A673 (cell line): ENCODE results near the gene LIMK1. TPM values are rescaled to one million over a fixed set of nuclear protein-coding genes. Genes with fewer than 3 reads are reported as not detected.

Experiments
- BruUV-seq: library from RNA; stranded (reverse); fragments of 400-500 nt; replicated peaks from 2 replicates; lab custom pipeline; 2021; lab: Mats Ljungman, UMichigan
- CTCF ChIA-PET: fragments of 300-600 bp; sonication (Branson Sonifier 250); formaldehyde crosslinking; loops from one replicate; lab custom pipeline; 2022; ENCODE audit warnings: antibody characterized with exemption; lab: Charles Lee
- POLR2A ChIA-PET: fragments of 300-600 bp; sonication (Branson Sonifier 250); formaldehyde crosslinking; loops from one replicate; lab custom pipeline; 2022; ENCODE audit warnings: antibody characterized with exemption; ENCODE audit not compliant: low non-redundant PET; lab: Charles Lee
- DNase-seq: peaks from one replicate; pipeline ENCODE4 v3.0.0-alpha.2; 2015; ENCODE audit warnings: low spot score
- H3K27ac ChIP-seq: fragments of 200-600 bp; sonication (generic); 2 replicates; pipeline ENCODE4 v1.5.1; 2016; ENCODE audit warnings: mixed run types, low read depth, mild to moderate bottlenecking, mixed read lengths, antibody characterized with exemption, low read length; ENCODE audit not compliant: poor library complexity, severe bottlenecking
- H3K27me3 ChIP-seq: fragments of 200-600 bp; sonication (generic); replicated peaks from 2 replicates; pipeline ENCODE4 v1.6.1; 2017; ENCODE audit warnings: mixed run types, low read depth, mild to moderate bottlenecking, mixed read lengths, antibody characterized with exemption, low read length; ENCODE audit not compliant: insufficient read depth, poor library complexity
- H3K36me3 ChIP-seq: fragments of 200-600 bp; sonication (generic); 2 replicates; pipeline ENCODE4 v1.6.1; 2016; ENCODE audit warnings: mixed run types, mild to moderate bottlenecking, mixed read lengths, antibody characterized with exemption, low read length; ENCODE audit not compliant: insufficient read depth, poor library complexity, severe bottlenecking
- H3K4me1 ChIP-seq: fragments of 200-600 bp; sonication (generic); 2 replicates; pipeline ENCODE4 v1.6.1; 2017; ENCODE audit warnings: mixed run types, mild to moderate bottlenecking, mixed read lengths, antibody characterized with exemption, low read length; ENCODE audit not compliant: insufficient read depth, poor library complexity, severe bottlenecking
- H3K4me3 ChIP-seq: fragments of 200-600 bp; sonication (generic); 2 replicates; pipeline ENCODE4 v1.5.1; 2016; ENCODE audit warnings: low read depth, mixed run types, mild to moderate bottlenecking, mixed read lengths, low read length; ENCODE audit not compliant: poor library complexity, severe bottlenecking
- H3K9me3 ChIP-seq: fragments of 200-600 bp; sonication (generic); 2 replicates; pipeline ENCODE4 v1.6.1; 2016; ENCODE audit warnings: mixed run types, low read depth, mild to moderate bottlenecking, mixed read lengths, antibody characterized with exemption, low read length; ENCODE audit not compliant: poor library complexity, severe bottlenecking
- EZH2 ChIP-seq: fragments of 200-600 bp; sonication (generic); IDR thresholded peaks from 2 replicates; pipeline ENCODE4 v1.6.1; 2017; ENCODE audit warnings: borderline replicate concordance, low read depth, mild to moderate bottlenecking, mixed read lengths, antibody characterized with exemption, low read length; ENCODE audit not compliant: poor library complexity, severe bottlenecking
- intact Hi-C: fragments of 100-400 bp; cut with micrococcal nuclease; formaldehyde crosslinking; loops from one replicate; pipeline ENCODE4 v1.10.0; 2022; ENCODE audit not compliant: unreplicated experiment
- total RNA-seq: library from RNA; stranded (reverse); gene quantifications from 2 replicates; pipeline ENCODE4 v1.2.3, GENCODE V29; 2021
- TF ChIP-seq, protein P1 (sequence below): fragments of 300-800, 200-600 bp; sonication (generic); conservative IDR thresholded peaks from 2 replicates; pipeline ENCODE4 v1.5.1; 2017; ENCODE audit warnings: low read depth, mild to moderate bottlenecking, antibody characterized with exemption, low read length, moderate library complexity, mixed read lengths

LIMK1 gene
- total RNA-seq, 1 experiment from 2014 or later = 59.3 TPM

DNA sequence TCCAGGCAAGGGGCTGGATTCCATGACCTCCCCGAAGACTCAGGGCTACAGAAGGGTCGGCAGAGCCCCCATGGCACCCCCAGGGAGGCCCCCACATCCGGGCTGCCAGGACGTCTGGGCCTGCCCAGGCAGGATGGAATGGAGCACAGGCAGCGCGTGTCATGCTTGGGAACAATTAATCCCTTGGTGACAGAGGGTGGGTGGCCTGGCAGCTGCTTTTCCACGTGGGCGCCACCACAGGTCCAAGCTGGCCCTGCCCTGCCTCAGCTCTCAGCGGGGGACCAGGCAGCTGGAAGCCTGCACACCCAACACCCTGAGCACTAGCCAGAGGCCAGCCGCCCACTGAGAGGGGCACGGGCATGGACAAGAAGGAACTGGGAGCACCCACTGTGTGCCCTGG is 44.3 kb upstream of the LIMK1 start:
- CTCF ChIA-PET = no interaction called here
- Histone ChIP-seq H3K27ac (peak overlapping the region; percentile 58), H3K36me3 (peaks cover 6% of the 10 kb centered on the region), H3K4me1 (peaks cover 44% of the 10 kb centered on the region), H3K9me3 (no peaks in the 10 kb centered on the region), H3K27me3 (no peaks in the 10 kb centered on the region), H3K4me3 (no peak overlapping the region)
- no peak for TF ChIP-seq EZH2
- TF ChIP-seq, protein P1, sequence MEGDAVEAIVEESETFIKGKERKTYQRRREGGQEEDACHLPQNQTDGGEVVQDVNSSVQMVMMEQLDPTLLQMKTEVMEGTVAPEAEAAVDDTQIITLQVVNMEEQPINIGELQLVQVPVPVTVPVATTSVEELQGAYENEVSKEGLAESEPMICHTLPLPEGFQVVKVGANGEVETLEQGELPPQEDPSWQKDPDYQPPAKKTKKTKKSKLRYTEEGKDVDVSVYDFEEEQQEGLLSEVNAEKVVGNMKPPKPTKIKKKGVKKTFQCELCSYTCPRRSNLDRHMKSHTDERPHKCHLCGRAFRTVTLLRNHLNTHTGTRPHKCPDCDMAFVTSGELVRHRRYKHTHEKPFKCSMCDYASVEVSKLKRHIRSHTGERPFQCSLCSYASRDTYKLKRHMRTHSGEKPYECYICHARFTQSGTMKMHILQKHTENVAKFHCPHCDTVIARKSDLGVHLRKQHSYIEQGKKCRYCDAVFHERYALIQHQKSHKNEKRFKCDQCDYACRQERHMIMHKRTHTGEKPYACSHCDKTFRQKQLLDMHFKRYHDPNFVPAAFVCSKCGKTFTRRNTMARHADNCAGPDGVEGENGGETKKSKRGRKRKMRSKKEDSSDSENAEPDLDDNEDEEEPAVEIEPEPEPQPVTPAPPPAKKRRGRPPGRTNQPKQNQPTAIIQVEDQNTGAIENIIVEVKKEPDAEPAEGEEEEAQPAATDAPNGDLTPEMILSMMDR = no peak
- no TSS peak for BruUV-seq
- intact Hi-C loops = no loop called here
- POLR2A ChIA-PET = interaction anchor here (0.6 kb wide), 1 partner anchor 117 kb away, joined by 3 read pairs; no protein-coding TSS in a partner anchor
- DNase-seq = peak; percentile 24

DNA sequence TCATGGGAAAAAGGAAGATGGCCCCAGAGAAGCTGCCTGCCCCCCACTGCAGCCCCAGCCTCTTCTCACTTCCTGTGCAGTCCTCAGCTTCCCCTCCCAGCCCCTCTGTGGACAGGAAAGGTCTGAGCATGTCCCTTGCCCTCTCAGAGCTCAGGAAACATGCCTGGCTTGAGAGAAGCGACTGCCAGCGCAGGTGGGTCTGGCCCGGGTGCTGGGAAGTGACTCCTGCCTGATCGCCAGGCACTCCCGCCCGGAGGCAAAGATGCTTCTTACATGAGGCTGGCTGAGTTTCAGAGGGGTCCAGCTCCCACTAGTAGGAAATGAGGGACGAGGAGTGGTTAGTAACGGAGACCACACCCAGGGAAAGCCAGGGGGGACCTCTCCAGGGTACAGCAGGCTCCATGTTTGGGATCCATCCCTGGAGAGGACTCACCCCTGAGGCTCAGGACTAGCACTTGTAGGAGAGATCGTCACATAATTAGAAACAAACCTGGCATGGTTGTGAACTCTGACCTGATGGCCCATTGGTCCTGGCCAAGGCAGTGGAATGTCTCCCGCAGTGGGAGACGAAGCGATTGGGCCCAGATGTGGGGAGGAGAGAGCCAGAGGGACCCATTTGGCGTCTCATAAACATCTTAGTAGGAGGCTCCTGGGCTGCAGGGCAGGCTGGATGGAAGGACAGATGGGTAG is 43.4 kb upstream of the LIMK1 start:
- CTCF ChIA-PET = no interaction called here
- Histone ChIP-seq H3K9me3 (no peaks in the 10 kb centered on the region), H3K36me3 (peaks cover 6% of the 10 kb centered on the region), H3K27ac (peak overlapping the region; percentile 61), H3K4me3 (no peak overlapping the region), H3K4me1 (peaks cover 52% of the 10 kb centered on the region), H3K27me3 (no peaks in the 10 kb centered on the region)
- intact Hi-C loops = no loop called here
- POLR2A ChIA-PET = interaction anchor here (0.6 kb wide), 1 partner anchor 118 kb away, joined by 3 read pairs; no protein-coding TSS in a partner anchor
- no TSS peak for BruUV-seq
- TF ChIP-seq EZH2 = no peak
- TF ChIP-seq, protein P1 = no peak
- DNase-seq = no peak

DNA sequence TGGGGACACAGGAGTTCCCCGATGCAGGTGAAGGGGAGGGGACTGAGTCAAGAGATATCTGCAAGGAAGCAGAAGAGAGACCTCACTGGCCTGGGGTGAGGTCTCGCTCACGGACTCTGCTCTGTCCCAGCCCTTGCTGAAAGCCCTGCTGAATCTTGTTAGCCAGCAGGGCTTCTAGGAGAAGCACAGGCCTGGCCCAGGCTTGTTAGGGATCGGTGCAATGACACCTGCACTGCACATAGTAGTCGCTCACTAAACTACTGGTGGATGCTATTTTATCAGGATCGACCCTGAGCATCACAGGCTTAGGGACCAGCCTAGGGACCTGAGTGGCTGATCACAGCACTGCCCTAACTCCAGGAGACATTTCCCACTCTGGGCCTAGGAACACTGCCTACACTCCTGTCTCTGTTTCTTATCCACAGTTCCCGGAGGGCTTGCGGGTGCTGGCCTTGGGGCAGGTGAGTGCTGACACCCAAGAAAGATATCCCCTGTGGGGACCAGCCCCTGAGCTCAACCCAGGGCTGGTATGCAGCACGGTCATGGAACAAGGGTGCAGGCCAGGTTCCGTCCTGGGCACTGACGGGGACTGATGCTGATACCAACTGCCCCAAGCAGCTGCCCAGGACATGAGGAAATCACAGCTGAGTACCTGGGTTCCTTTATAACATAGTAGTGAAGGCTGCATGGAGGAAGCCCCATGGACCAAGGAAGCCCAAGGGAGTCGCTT is 42.6 kb upstream of the LIMK1 start:
- TF ChIP-seq EZH2 = no peak
- TF ChIP-seq, protein P1 = no peak
- H3K27me3 ChIP-seq = no peaks in the 10 kb centered on the region
- H3K4me3 ChIP-seq = no peak overlapping the region
- DNase-seq = no peak
- intact Hi-C loops = no loop called here
- POLR2A ChIA-PET = no interaction called here
- H3K4me1 ChIP-seq = peaks cover 52% of the 10 kb centered on the region
- H3K27ac ChIP-seq = peak overlapping the region; percentile 34
- CTCF ChIA-PET = interaction anchor here (0.7 kb wide), 1 partner anchor 10 kb away, joined by 3 read pairs; no protein-coding TSS in a partner anchor
- no TSS peak for BruUV-seq
- peaks cover 6% of the 10 kb centered on the region for H3K36me3 ChIP-seq
- H3K9me3 ChIP-seq = no peaks in the 10 kb centered on the region
